OCI-LY7 (cell line): Measurements from ENCODE around the gene CSTPP1. TPM values are rescaled to one million over a fixed set of nuclear protein-coding genes. Genes with fewer than 3 reads are reported as not detected.

Source experiments
- BruUV-seq: library from RNA; stranded (reverse); fragments of 400-500 nt; replicated peaks from 2 replicates; lab custom pipeline; 2021; lab: Mats Ljungman, UMichigan
- CTCF ChIA-PET: fragments of 300-600 bp; sonication (Branson Sonifier 250); formaldehyde crosslinking; loops from one replicate; lab custom pipeline; 2022; ENCODE audit warnings: antibody characterized with exemption; ENCODE audit not compliant: unreplicated experiment; lab: Charles Lee
- POLR2A ChIA-PET: fragments of 300-600 bp; sonication (Branson Sonifier 250); formaldehyde crosslinking; loops from one replicate; lab custom pipeline; 2022; ENCODE audit warnings: antibody characterized with exemption; lab: Charles Lee
- DNase-seq: peaks from one replicate; pipeline ENCODE4 v3.0.0-alpha.2; 2015; ENCODE audit warnings: low spot score
- H2AFZ ChIP-seq: fragments of 200-600 bp; sonication (generic), shearing (Covaris generic); 2 replicates; pipeline ENCODE4 v1.6.1; 2014; ENCODE audit warnings: mild to moderate bottlenecking, antibody characterized with exemption, low read length, moderate library complexity
- H3K27ac ChIP-seq: fragments of 200-600 bp; sonication (generic); 2 replicates; pipeline ENCODE4 v1.5.1; 2014; ENCODE audit warnings: mixed run types, low read depth, mild to moderate bottlenecking, moderate library complexity, low read length, inconsistent platforms; ENCODE audit not compliant: poor library complexity, severe bottlenecking
- H3K36me3 ChIP-seq: fragments of 200-600 bp; sonication (generic); 2 replicates; pipeline ENCODE4 v1.6.1; 2014; ENCODE audit warnings: mild to moderate bottlenecking, antibody characterized with exemption, low read length, moderate library complexity, mixed read lengths; ENCODE audit not compliant: insufficient read depth
- H3K4me1 ChIP-seq: fragments of 200-600 bp; sonication (generic); 2 replicates; pipeline ENCODE4 v1.5.1; 2014; ENCODE audit warnings: mild to moderate bottlenecking, low read length; ENCODE audit not compliant: insufficient read depth, poor library complexity, severe bottlenecking
- H3K4me2 ChIP-seq: fragments of 200-600 bp; sonication (generic); 2 replicates; pipeline ENCODE4 v1.6.1; 2014; ENCODE audit warnings: mild to moderate bottlenecking, low read length
- H3K4me3 ChIP-seq: fragments of 200-600 bp; sonication (generic); 2 replicates; pipeline ENCODE4 v1.5.1; 2014; ENCODE audit warnings: mild to moderate bottlenecking, low read depth, low read length; ENCODE audit not compliant: poor library complexity, severe bottlenecking
- H3K79me2 ChIP-seq: fragments of 200-600 bp; sonication (generic); 2 replicates; pipeline ENCODE4 v1.6.1; 2016; ENCODE audit warnings: low read depth, mild to moderate bottlenecking, low read length, moderate library complexity, mixed read lengths; ENCODE audit not compliant: insufficient read depth
- H3K9me2 ChIP-seq: fragments of 200-600 bp; sonication (generic); 2 replicates; pipeline ENCODE4 v1.6.1; 2016; ENCODE audit warnings: mild to moderate bottlenecking, low read length, mixed read lengths; ENCODE audit not compliant: insufficient read depth
- H3K9me3 ChIP-seq: fragments of 200-600 bp; sonication (generic); 2 replicates; pipeline ENCODE4 v1.6.1; 2014; ENCODE audit warnings: mild to moderate bottlenecking, mixed run types, low read length, mixed read lengths
- H4K20me1 ChIP-seq: fragments of 200-600 bp; sonication (generic); 2 replicates; pipeline ENCODE4 v1.6.1; 2014; ENCODE audit warnings: mild to moderate bottlenecking, antibody characterized with exemption, low read length, moderate library complexity, mixed read lengths; ENCODE audit not compliant: insufficient read depth
- CTCF ChIP-seq: fragments of 200-600 bp; sonication (generic); conservative IDR thresholded peaks from 2 replicates; pipeline ENCODE4 v1.5.1; 2014; ENCODE audit warnings: mild to moderate bottlenecking, antibody characterized with exemption, low read length, moderate library complexity, mixed read lengths
- EZH2phosphoT487 ChIP-seq: fragments of 200-600 bp; sonication (generic); IDR thresholded peaks from 2 replicates; pipeline ENCODE4 v1.6.1; 2018; ENCODE audit warnings: low read depth, borderline replicate concordance, mild to moderate bottlenecking, mixed run types, antibody characterized with exemption, low read length, moderate library complexity, mixed read lengths
- intact Hi-C: fragments of 100-400 bp; cut with micrococcal nuclease; formaldehyde crosslinking; loops from one replicate; pipeline ENCODE4 v1.10.0; 2022; ENCODE audit not compliant: unreplicated experiment
- total RNA-seq, 2 experiments: library from RNA; depleted of rRNA in 1 of 2; stranded (reverse); fragments of >200 nt in 1 of 2; shearing (Covaris generic) in 1 of 2; gene quantifications; 2 replicates each; pipeline ENCODE4 v1.2.3, GENCODE V29; 2014 to 2022

Gene CSTPP1
- total RNA-seq, 2 experiments from 2014 or later: 39.6 to 43.1 TPM

GRCh38 chr11:47166368-47166767 is 229.8 kb downstream of the CSTPP1 start:
- Histone ChIP-seq H3K9me3 (no peaks in the 10 kb centered on the region), H3K4me1 (peaks cover 2% of the 10 kb centered on the region), H3K36me3 (peaks cover 96% of the 10 kb centered on the region), H4K20me1 (no peaks in the 10 kb centered on the region), H3K9me2 (no peaks in the 10 kb centered on the region), H3K4me3 (no peak overlapping the region), H3K27ac (no peak overlapping the region), H3K79me2 (0 out of 2 replicates have a peak, but pooled peaks cover 8% of the 10 kb centered on the region), H3K4me2 (no peak overlapping the region), H2AFZ (no peak overlapping the region)
- BruUV-seq: no TSS peak
- intact Hi-C loops: no loop called here
- DNase-seq: no peak
- ChIA-PET CTCF (no interaction called here), POLR2A (interaction anchor here (0.6 kb wide), 1 partner anchor 384 kb away, joined by 3 read pairs; no protein-coding TSS in a partner anchor)
- TF ChIP-seq CTCF (no peak), EZH2phosphoT487 (no peak)

DNA sequence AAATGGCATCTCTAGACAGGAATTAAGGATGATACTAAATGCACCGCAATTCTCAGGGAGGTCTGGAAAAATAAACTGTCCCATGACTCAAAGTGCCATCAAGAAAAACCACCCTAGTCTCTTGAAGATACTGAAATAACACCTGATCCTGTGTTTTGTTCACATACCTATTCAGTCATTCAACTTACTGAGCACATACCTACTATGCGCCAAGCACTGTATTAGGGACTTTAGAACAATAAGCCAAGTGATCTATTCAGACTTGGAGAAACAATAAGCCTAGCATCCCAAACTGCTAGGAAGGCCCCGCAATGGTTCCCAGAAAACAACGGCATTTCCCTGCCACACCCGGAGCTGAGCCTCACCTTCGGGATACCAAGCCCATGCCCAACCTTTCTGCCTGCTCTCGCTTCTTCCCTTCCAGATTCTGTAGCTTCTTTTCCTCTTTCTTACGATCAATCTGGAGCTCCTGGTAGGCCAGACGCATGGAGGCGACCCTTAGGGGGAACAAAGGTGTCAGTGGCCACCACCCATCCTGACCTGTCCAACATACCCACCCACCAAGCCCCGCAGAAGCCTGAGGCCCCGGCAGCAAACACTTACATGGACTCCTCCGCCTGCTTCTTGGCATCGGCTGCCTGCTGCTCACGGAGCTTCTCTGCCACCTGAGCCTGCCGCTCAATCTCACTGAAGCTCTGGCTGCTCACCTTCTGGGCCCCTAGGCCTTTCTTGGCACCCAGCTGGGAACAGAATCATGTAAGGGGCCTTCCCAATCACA is 234.7 kb downstream of the CSTPP1 start:
- Histone ChIP-seq H3K4me3 (no peak overlapping the region), H4K20me1 (peaks cover 9% of the 10 kb centered on the region; the same call in 1 of the 2 replicates), H3K27ac (no peak overlapping the region), H3K4me1 (peaks cover 12% of the 10 kb centered on the region), H3K4me2 (no peak overlapping the region), H3K9me2 (no peaks in the 10 kb centered on the region), H3K79me2 (peaks cover 46% of the 10 kb centered on the region), H3K9me3 (no peaks in the 10 kb centered on the region), H3K36me3 (peaks cover 97% of the 10 kb centered on the region), H2AFZ (no peak overlapping the region)
- TF ChIP-seq CTCF: no peak
- no peak for TF ChIP-seq EZH2phosphoT487
- intact Hi-C loops: no loop called here
- CTCF ChIA-PET: interaction anchor here (0.5 to 1.6 kb wide), 3 partner anchors 8 to 55 kb away, joined by 3 to 5 read pairs (median 4); no protein-coding TSS in a partner anchor
- POLR2A ChIA-PET: interaction anchor here (0.6 to 1.8 kb wide), 2 partner anchors 8 to 293 kb away, joined by 5 to 8 read pairs; no protein-coding TSS in a partner anchor
- no TSS peak for BruUV-seq
- DNase-seq: no peak
